Thyroid gland (tissue), 4 donors: ENCODE data around the gene AQP4. TPM values are rescaled to one million over a fixed set of nuclear protein-coding genes. Genes with fewer than 3 reads are reported as not detected.

ENCODE experiments used
- DNase-seq, 2 donors: peaks; one replicate each; pipeline ENCODE4 v3.0.0-alpha.2; 2019
- H3K27ac ChIP-seq, 3 donors: fragments of 200-600 bp; sonication (generic); 1 replicate in 2 of 3; 2 replicates in 1 of 3; pipeline ENCODE4 v1.5.1; 2016 to 2019; ENCODE audit warnings: mild to moderate bottlenecking in 1 of 3, moderate library complexity in 1 of 3
- H3K27me3 ChIP-seq: fragments of 200-600 bp; sonication (generic); one replicate; pipeline ENCODE4 v1.5.1; 2019
- H3K36me3 ChIP-seq, 2 donors: fragments of 200-600 bp; sonication (generic); one replicate each; pipeline ENCODE4 v1.5.1; 2016 to 2019
- H3K4me1 ChIP-seq, 2 donors: fragments of 200-600 bp; sonication (generic); one replicate each; pipeline ENCODE4 v1.5.1; 2017 to 2019
- H3K4me3 ChIP-seq, 3 donors: fragments of 200-600 bp; sonication (generic); replicated peaks in 1 of 3; 1 replicate in 2 of 3; 2 replicates in 1 of 3; pipeline ENCODE4 v1.5.1; 2016; ENCODE audit warnings: mild to moderate bottlenecking in 1 of 3
- H3K9me3 ChIP-seq: fragments of 200-600 bp; sonication (generic); one replicate; pipeline ENCODE4 v1.5.1; 2017
- CTCF ChIP-seq, 6 experiments: fragments of 200-600 bp in 3 of 6; fragments of 450-650 bp in 3 of 6; sonication (generic) in 3 of 6; IDR thresholded peaks; one replicate each; pipeline ENCODE4 v1.5.1; 2016 to 2019; ENCODE audit warnings: antibody characterized with exemption in 6 of 6, mild to moderate bottlenecking in 2 of 6, inconsistent platforms in 1 of 6, moderate library complexity in 1 of 6
- POLR2A ChIP-seq, 2 donors: fragments of 450-650 bp; IDR thresholded peaks; one replicate each; pipeline ENCODE4 v1.6.1; 2017; ENCODE audit warnings: antibody characterized with exemption in 2 of 2, mild to moderate bottlenecking in 2 of 2, moderate library complexity in 1 of 2
- WGBS, 2 donors: methylation state at CpG; one replicate each; pipeline ENCODE4 v1.1.5; 2017; 5-methylcytosine and 5-hydroxymethylcytosine counted together
- intact Hi-C: fragments of 100-400 bp; cut with DNase I; formaldehyde crosslinking; loops from one replicate; pipeline ENCODE4 v1.15.1; 2023
- total RNA-seq, 4 donors: library from RNA; depleted of rRNA; stranded (reverse); fragments of >200 nt; gene quantifications; one replicate each; pipeline ENCODE4 v1.2.3, GENCODE V29; 2016

AQP4 gene
- total RNA-seq, 4 donors from 2014 or later = 18.9 to 61.7 (median 31.2) TPM

- Histone ChIP-seq H3K27ac (no peak overlapping the region), H3K27me3 (no peaks in the 10 kb centered on the region), H3K9me3 (no peaks in the 10 kb centered on the region), H3K4me1 (no peaks in the 10 kb centered on the region), H3K36me3 (no peaks in the 10 kb centered on the region), H3K4me3 (no peak overlapping the region)
- intact Hi-C loops = no loop called here
- TF ChIP-seq CTCF (IDR thresholded peaks at IDR 0.05) (no peak), POLR2A (IDR thresholded peaks at IDR 0.05) (no peak)
- no peak for DNase-seq
These were observed 8.8 kb upstream of the AQP4 start for GRCh38 chr18:26874283-26874682.

GRCh38 chr18:26869640-26870039, 4.1 kb upstream of the AQP4 start:
- Histone ChIP-seq H3K4me1 (peaks cover 16 to 34% of the 10 kb centered on the region in 2 donors), H3K27ac (no peak overlapping the region), H3K9me3 (no peaks in the 10 kb centered on the region), H3K36me3 (no peaks in the 10 kb centered on the region), H3K27me3 (no peaks in the 10 kb centered on the region), H3K4me3 (no peak overlapping the region)
- intact Hi-C loops = no loop called here
- no peak for DNase-seq
- WGBS, 2 donors = 88 to 90% methylated on average over 1 of the region's 1 CpG
- TF ChIP-seq CTCF (IDR thresholded peaks at IDR 0.05) (no peak), POLR2A (IDR thresholded peaks at IDR 0.05) (no peak)

- H3K27me3 ChIP-seq = no peaks in the 10 kb centered on the region
- no peaks in the 10 kb centered on the region for H3K9me3 ChIP-seq
- no peak for TF ChIP-seq POLR2A (IDR thresholded peaks at IDR 0.05)
- no peak for TF ChIP-seq CTCF (IDR thresholded peaks at IDR 0.05)
- no peak for DNase-seq
- intact Hi-C loops = no loop called here
- 68 to 78% methylated on average over 6 of the region's 6 CpGs for WGBS, 2 donors
- H3K27ac ChIP-seq = no peak overlapping the region
- peaks cover 19 to 40% of the 10 kb centered on the region in 2 donors for H3K4me1 ChIP-seq
- no peak overlapping the region for H3K4me3 ChIP-seq
- H3K36me3 ChIP-seq = no peaks in the 10 kb centered on the region
These were observed 3.6 kb upstream of the AQP4 start for GRCh38 chr18:26868968-26869586.

GRCh38 chr18:26867471-26867870, 2.0 kb upstream of the AQP4 start:
- Histone ChIP-seq H3K27ac (peak overlapping the region in 2 of 3 donors; percentile 46 to 51), H3K27me3 (no peaks in the 10 kb centered on the region), H3K4me3 (no peak overlapping the region), H3K9me3 (no peaks in the 10 kb centered on the region), H3K36me3 (no peaks in the 10 kb centered on the region), H3K4me1 (peaks cover 25 to 47% of the 10 kb centered on the region in 2 donors)
- no peak for DNase-seq
- intact Hi-C loops = no loop called here
- TF ChIP-seq POLR2A (IDR thresholded peaks at IDR 0.05) (no peak), CTCF (IDR thresholded peaks at IDR 0.05) (no peak)
- 25 to 49% methylated on average over 4 of the region's 4 CpGs for WGBS, 2 donors

GRCh38 chr18:26864658-26865057, 849 bp downstream of the AQP4 start:
- peak overlapping the region; percentile 57 to 87 (median 74) for H3K27ac ChIP-seq
- 31 to 42% methylated on average over 7 of the region's 7 CpGs for WGBS, 2 donors
- no peaks in the 10 kb centered on the region for H3K27me3 ChIP-seq
- H3K4me1 ChIP-seq = peaks cover 25 to 47% of the 10 kb centered on the region in 2 donors
- DNase-seq = peak; percentile 40 to 63
- TF ChIP-seq CTCF (IDR thresholded peaks at IDR 0.05) (no peak), POLR2A (IDR thresholded peaks at IDR 0.05) (peak in 1 of 2 donors; percentile 10)
- H3K36me3 ChIP-seq = no peaks in the 10 kb centered on the region
- H3K9me3 ChIP-seq = no peaks in the 10 kb centered on the region
- H3K4me3 ChIP-seq = peak overlapping the region in 1 of 3 donors; percentile 37
- intact Hi-C loops = no loop called here
